Neural cell (in vitro differentiated cells): ENCODE measurements around the gene CAPN9.

ENCODE experiments used
- EP300 ChIP-seq: fragments of 450-650 bp; conservative IDR thresholded peaks from 2 replicates; pipeline ENCODE4 v1.6.1; 2014; ENCODE audit warnings: antibody characterized with exemption, mild to moderate bottlenecking, moderate library complexity; ENCODE audit not compliant: poor library complexity, severe bottlenecking
- TF ChIP-seq, protein P1 (sequence below): fragments of 450-650 bp; IDR thresholded peaks from 2 replicates; pipeline ENCODE4 v1.5.1; 2014; ENCODE audit warnings: antibody characterized with exemption, mild to moderate bottlenecking, moderate library complexity; ENCODE audit not compliant: poor library complexity, severe bottlenecking
- TF ChIP-seq, protein P2 (sequence below): IDR thresholded peaks from 2 replicates; pipeline ENCODE4 v1.6.1; 2012; ENCODE audit warnings: borderline replicate concordance

- TF ChIP-seq, protein P1, sequence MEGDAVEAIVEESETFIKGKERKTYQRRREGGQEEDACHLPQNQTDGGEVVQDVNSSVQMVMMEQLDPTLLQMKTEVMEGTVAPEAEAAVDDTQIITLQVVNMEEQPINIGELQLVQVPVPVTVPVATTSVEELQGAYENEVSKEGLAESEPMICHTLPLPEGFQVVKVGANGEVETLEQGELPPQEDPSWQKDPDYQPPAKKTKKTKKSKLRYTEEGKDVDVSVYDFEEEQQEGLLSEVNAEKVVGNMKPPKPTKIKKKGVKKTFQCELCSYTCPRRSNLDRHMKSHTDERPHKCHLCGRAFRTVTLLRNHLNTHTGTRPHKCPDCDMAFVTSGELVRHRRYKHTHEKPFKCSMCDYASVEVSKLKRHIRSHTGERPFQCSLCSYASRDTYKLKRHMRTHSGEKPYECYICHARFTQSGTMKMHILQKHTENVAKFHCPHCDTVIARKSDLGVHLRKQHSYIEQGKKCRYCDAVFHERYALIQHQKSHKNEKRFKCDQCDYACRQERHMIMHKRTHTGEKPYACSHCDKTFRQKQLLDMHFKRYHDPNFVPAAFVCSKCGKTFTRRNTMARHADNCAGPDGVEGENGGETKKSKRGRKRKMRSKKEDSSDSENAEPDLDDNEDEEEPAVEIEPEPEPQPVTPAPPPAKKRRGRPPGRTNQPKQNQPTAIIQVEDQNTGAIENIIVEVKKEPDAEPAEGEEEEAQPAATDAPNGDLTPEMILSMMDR, result no peak
- TF ChIP-seq EP300, result no peak
- TF ChIP-seq, protein P2, sequence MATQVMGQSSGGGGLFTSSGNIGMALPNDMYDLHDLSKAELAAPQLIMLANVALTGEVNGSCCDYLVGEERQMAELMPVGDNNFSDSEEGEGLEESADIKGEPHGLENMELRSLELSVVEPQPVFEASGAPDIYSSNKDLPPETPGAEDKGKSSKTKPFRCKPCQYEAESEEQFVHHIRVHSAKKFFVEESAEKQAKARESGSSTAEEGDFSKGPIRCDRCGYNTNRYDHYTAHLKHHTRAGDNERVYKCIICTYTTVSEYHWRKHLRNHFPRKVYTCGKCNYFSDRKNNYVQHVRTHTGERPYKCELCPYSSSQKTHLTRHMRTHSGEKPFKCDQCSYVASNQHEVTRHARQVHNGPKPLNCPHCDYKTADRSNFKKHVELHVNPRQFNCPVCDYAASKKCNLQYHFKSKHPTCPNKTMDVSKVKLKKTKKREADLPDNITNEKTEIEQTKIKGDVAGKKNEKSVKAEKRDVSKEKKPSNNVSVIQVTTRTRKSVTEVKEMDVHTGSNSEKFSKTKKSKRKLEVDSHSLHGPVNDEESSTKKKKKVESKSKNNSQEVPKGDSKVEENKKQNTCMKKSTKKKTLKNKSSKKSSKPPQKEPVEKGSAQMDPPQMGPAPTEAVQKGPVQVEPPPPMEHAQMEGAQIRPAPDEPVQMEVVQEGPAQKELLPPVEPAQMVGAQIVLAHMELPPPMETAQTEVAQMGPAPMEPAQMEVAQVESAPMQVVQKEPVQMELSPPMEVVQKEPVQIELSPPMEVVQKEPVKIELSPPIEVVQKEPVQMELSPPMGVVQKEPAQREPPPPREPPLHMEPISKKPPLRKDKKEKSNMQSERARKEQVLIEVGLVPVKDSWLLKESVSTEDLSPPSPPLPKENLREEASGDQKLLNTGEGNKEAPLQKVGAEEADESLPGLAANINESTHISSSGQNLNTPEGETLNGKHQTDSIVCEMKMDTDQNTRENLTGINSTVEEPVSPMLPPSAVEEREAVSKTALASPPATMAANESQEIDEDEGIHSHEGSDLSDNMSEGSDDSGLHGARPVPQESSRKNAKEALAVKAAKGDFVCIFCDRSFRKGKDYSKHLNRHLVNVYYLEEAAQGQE, result no peak
Observed at GRCh38 chr1:230809256-230809990, 62.2 kb downstream of the CAPN9 start.
